ENCODE data around the gene HVCN1. TPM values are rescaled to one million over a fixed set of nuclear protein-coding genes. Genes with fewer than 3 reads are reported as not detected.

HVCN1 gene
- total and polyA plus RNA-seq, 3 experiments from 2014 or later: 17.6 to 20.2 (median 18.5) TPM

DNA sequence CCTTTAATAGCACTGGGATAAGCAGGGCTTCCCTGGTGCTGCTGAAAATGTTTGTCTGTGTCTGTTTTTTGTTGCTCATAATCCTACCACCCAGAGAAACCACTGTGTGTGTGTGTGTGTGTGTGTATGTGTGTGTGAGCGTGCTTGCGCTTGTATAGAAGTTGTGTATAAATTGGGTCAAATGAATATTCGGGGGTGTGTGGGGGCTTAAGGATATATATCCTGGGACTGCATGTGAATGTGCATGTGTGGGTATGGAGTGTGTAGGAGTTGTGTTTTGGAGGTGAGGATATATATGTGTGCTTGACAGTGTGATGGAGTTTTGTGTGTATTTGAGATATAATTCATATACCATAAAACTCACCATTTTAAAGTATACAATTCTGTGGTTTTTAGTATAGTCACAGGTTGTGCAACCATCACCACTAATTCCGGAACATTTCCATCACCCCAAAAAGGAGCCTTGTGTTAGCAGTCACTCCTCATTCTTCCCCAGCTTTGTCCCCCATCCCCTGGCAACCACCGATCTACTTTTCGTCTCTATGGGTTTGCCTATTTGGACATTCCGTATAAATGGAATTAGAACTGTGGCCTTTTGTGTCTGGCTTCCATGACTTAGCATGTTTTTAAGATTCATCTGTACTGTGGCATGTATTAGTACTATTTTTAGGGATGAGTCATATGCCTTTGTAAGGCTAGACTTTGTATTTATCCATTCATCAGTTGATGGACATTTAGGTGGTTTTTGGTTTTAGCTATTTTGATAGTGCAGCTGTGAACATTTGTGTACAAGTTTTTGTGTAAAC lies 49.4 kb downstream of the HVCN1 start:
- no peaks in the 10 kb centered on the region for H3K27me3 ChIP-seq (ENCODE audit: insufficient read depth, low read length, poor library complexity, severe bottlenecking)
- no peaks in the 10 kb centered on the region for H3K9me3 ChIP-seq (ENCODE audit: low read length)
- no peak for DNase-seq
- Mint-ChIP-seq H3K27me3 (no peaks in the 10 kb centered on the region), H3K27ac (no peak overlapping the region), H3K36me3 (peaks cover 0 to 7% (median 0%) of the 10 kb centered on the region in 3 donors), H3K4me3 (no peak overlapping the region), H3K4me1 (no peaks in the 10 kb centered on the region), H3K9me3 (no peaks in the 10 kb centered on the region)
- ChIA-PET CTCF (no interaction called here), POLR2A (interaction anchor here (0.6 kb wide), 1 partner anchor 26 kb away, joined by 3 read pairs; no protein-coding TSS in a partner anchor)
- no peaks in the 10 kb centered on the region for H3K36me3 ChIP-seq (ENCODE audit: insufficient read depth, low read length)
- H3K4me3 ChIP-seq (ENCODE audit: low read length): no peak overlapping the region
- H3K4me1 ChIP-seq (ENCODE audit: insufficient read depth, low read length): no peaks in the 10 kb centered on the region
- no peak overlapping the region for H3K27ac ChIP-seq (ENCODE audit: low read depth, low read length)

DNA sequence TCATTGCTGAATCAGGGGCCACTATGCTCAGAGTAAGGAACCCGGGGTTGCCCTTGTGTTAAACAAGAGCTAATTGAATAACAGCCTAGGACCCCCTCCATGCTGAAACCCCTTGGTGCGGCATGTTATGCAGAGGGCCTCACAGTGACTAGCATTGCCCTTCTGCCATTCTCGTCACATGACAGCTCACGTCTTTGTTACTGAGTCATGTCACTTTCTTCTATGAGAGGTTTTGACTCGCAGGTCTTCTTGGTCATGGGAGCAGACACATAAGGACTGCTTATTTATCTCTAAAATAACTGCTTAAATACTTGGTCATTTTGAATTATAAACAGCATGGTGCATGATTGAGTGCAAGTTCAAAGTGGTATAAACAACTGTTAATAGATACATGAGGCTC lies 50.1 kb downstream of the HVCN1 start:
- H3K4me1 ChIP-seq (ENCODE audit: insufficient read depth, low read length): no peaks in the 10 kb centered on the region
- H3K36me3 ChIP-seq (ENCODE audit: insufficient read depth, low read length): no peaks in the 10 kb centered on the region
- H3K27me3 ChIP-seq (ENCODE audit: insufficient read depth, low read length, poor library complexity, severe bottlenecking): no peaks in the 10 kb centered on the region
- no peak overlapping the region for H3K4me3 ChIP-seq (ENCODE audit: low read length)
- DNase-seq: no peak
- Mint-ChIP-seq H3K4me1 (no peaks in the 10 kb centered on the region), H3K9me3 (no peaks in the 10 kb centered on the region), H3K36me3 (peaks cover 0 to 4% (median 0%) of the 10 kb centered on the region in 3 donors), H3K4me3 (no peak overlapping the region), H3K27ac (no peak overlapping the region), H3K27me3 (no peaks in the 10 kb centered on the region)
- POLR2A ChIA-PET: no interaction called here
- CTCF ChIA-PET: interaction anchor here (2.1 kb wide), 1 partner anchor 189 kb away, joined by 4 read pairs; the partner anchor contains the start of gene ARPC3
- H3K27ac ChIP-seq (ENCODE audit: low read depth, low read length): no peak overlapping the region
- no peaks in the 10 kb centered on the region for H3K9me3 ChIP-seq (ENCODE audit: low read length)

DNA sequence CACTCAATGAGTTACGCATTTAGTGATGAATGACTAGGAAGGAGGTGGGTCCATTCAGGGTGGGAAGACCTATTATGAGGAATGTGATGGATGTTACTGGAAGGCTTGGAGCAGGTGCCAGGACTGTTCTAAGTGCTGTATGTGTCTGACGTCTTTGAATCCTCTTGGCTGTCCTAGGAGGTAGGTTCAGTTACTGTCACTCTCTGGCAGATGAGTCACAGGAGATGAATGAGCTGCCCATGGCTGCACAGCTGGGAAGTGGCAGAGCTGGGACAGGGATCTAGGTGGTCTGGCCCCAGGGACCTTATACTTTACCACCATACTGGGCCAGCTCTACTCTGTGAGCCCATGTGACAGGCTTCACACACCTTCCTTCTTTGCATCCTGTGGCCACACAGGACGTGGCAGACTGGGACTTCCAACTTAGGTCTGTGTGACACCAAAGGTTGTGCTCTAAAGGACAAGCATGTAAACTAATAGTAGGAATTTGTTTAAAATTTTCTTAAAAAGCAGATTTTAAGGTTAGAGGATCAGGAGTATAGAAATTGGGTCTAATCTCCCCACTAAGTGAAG lies 51.0 kb downstream of the HVCN1 start:
- no peak for DNase-seq
- H3K27ac Mint-ChIP-seq: no peak overlapping the region
- Histone ChIP-seq H3K9me3 (ENCODE audit: low read length) (no peaks in the 10 kb centered on the region), H3K36me3 (ENCODE audit: insufficient read depth, low read length) (no peaks in the 10 kb centered on the region), H3K4me3 (ENCODE audit: low read length) (no peak overlapping the region), H3K4me1 (ENCODE audit: insufficient read depth, low read length) (no peaks in the 10 kb centered on the region), H3K27me3 (ENCODE audit: insufficient read depth, low read length, poor library complexity, severe bottlenecking) (no peaks in the 10 kb centered on the region), H3K27ac (ENCODE audit: low read depth, low read length) (no peak overlapping the region)
- no peak overlapping the region for H3K4me3 Mint-ChIP-seq
- H3K36me3 Mint-ChIP-seq: peaks cover 0 to 4% (median 0%) of the 10 kb centered on the region in 3 donors
- H3K4me1 Mint-ChIP-seq: no peaks in the 10 kb centered on the region
- CTCF ChIA-PET: interaction anchor here (2.1 kb wide), 1 partner anchor 188 kb away, joined by 4 read pairs; the partner anchor contains the start of gene ARPC3
- no peaks in the 10 kb centered on the region for H3K9me3 Mint-ChIP-seq
- POLR2A ChIA-PET: no interaction called here
- no peaks in the 10 kb centered on the region for H3K27me3 Mint-ChIP-seq

DNA sequence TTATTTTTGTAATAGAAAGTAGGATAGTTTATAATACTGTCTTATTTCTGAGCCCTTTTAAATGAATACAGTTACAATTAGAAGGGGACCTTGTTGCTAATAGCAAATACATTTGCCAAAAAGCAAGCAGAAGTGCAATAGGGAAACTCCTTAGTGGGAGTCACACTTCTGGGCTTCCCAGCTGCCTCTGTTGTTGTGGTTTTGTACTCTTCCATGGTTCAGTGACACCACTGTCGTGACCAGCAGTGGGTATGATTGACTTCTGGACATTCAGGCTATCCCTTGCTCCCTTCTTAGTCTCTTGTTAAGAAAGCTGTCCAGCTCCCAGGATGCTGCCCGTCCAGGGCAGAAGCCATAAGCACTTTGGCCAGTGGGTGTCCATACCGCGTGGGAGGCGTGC lies 52.4 kb downstream of the HVCN1 start:
- no peaks in the 10 kb centered on the region for H3K27me3 ChIP-seq (ENCODE audit: insufficient read depth, low read length, poor library complexity, severe bottlenecking)
- H3K27me3 Mint-ChIP-seq: no peaks in the 10 kb centered on the region
- no peaks in the 10 kb centered on the region for H3K36me3 ChIP-seq (ENCODE audit: insufficient read depth, low read length)
- ChIA-PET CTCF (no interaction called here), POLR2A (interaction anchor here (0.6 kb wide), 1 partner anchor 205 kb away, joined by 5 read pairs; no protein-coding TSS in a partner anchor)
- no peak for DNase-seq
- H3K9me3 Mint-ChIP-seq: no peaks in the 10 kb centered on the region
- H3K4me1 Mint-ChIP-seq: no peaks in the 10 kb centered on the region
- peaks cover 0 to 4% (median 0%) of the 10 kb centered on the region in 3 donors for H3K36me3 Mint-ChIP-seq
- no peak overlapping the region for H3K4me3 Mint-ChIP-seq
- H3K9me3 ChIP-seq (ENCODE audit: low read length): no peaks in the 10 kb centered on the region
- no peak overlapping the region for H3K27ac ChIP-seq (ENCODE audit: low read depth, low read length)
- H3K27ac Mint-ChIP-seq: no peak overlapping the region
- no peaks in the 10 kb centered on the region for H3K4me1 ChIP-seq (ENCODE audit: insufficient read depth, low read length)
- H3K4me3 ChIP-seq (ENCODE audit: low read length): no peak overlapping the region

DNA sequence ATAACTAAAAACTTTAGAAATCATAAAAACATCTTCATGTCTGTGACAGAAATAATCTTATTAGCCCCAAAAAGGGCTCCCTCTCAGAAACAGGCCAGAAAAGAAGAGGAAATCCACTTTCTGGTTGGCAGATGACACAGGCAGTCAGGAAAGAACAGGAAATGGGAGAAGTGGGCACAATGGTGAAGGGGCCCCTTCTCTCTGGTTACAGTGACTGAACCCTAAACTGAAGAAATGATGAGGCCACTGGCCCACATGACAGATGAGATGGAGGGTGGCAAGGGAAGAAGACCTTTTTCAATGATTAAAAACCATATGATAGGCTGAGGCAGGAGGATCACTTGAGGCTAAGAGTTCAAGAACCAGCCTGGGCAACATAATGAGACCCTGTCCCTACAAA lies 53.9 kb downstream of the HVCN1 start:
- Mint-ChIP-seq H3K4me3 (no peak overlapping the region), H3K27ac (peak overlapping the region in 1 of 8 donors; percentile 76), H3K27me3 (no peaks in the 10 kb centered on the region), H3K9me3 (no peaks in the 10 kb centered on the region), H3K36me3 (peaks cover 0 to 3% (median 0%) of the 10 kb centered on the region in 3 donors), H3K4me1 (no peaks in the 10 kb centered on the region)
- H3K36me3 ChIP-seq (ENCODE audit: insufficient read depth, low read length): no peaks in the 10 kb centered on the region
- no peak overlapping the region for H3K4me3 ChIP-seq (ENCODE audit: low read length)
- ChIA-PET CTCF (no interaction called here), POLR2A (no interaction called here)
- DNase-seq: no peak
- H3K27ac ChIP-seq (ENCODE audit: low read depth, low read length): no peak overlapping the region
- no peaks in the 10 kb centered on the region for H3K27me3 ChIP-seq (ENCODE audit: insufficient read depth, low read length, poor library complexity, severe bottlenecking)
- no peaks in the 10 kb centered on the region for H3K9me3 ChIP-seq (ENCODE audit: low read length)
- H3K4me1 ChIP-seq (ENCODE audit: insufficient read depth, low read length): no peaks in the 10 kb centered on the region

DNA sequence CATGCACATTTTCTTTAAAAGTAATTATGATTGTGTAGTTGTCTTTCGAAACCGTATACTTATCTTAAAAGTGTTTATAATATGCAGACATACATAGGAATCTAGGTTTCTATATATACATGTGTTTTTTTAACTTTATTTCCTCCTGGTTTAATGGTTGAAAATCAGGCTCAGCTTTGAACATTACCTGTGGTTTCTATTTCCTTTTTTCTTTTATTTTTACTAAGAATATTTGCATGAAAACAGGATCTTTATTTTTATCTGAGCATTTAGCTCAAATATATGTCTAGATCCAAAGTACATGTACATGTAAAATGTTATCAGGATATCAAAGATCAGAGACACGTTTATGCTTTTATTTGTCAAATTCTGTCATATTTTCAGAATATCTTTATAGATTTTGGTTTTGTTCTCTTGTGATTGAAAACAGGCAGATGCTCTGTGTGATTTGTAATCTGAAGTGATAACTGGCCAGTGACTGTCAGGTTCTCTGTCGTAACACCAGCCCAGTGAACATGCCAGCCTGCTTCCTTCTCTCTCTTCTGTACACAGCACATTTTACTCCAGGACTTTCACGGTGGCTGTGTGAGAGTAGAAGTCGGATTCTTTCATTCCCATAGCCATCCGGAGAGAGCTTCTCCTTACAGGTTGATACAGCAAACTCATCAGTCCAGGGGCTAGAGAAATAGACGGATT lies 61.3 kb downstream of the HVCN1 start:
- Mint-ChIP-seq H3K9me3 (no peaks in the 10 kb centered on the region), H3K27ac (peak overlapping the region in 3 of 8 donors; percentile 40 to 47 (median 42)), H3K27me3 (no peaks in the 10 kb centered on the region), H3K36me3 (peaks cover 0 to 13% (median 2%) of the 10 kb centered on the region in 3 donors), H3K4me3 (no peak overlapping the region), H3K4me1 (peaks cover 4 to 8% (median 4%) of the 10 kb centered on the region in 3 donors)
- H3K27me3 ChIP-seq (ENCODE audit: insufficient read depth, low read length, poor library complexity, severe bottlenecking): no peaks in the 10 kb centered on the region
- no peak for DNase-seq
- no peak overlapping the region for H3K4me3 ChIP-seq (ENCODE audit: low read length)
- H3K36me3 ChIP-seq (ENCODE audit: insufficient read depth, low read length): no peaks in the 10 kb centered on the region
- POLR2A ChIA-PET: no interaction called here
- CTCF ChIA-PET: interaction anchor here (1.8 kb wide), 1 partner anchor 29 kb away, joined by 6 read pairs; no protein-coding TSS in a partner anchor
- H3K4me1 ChIP-seq (ENCODE audit: insufficient read depth, low read length): peaks cover 8% of the 10 kb centered on the region
- no peaks in the 10 kb centered on the region for H3K9me3 ChIP-seq (ENCODE audit: low read length)
- H3K27ac ChIP-seq (ENCODE audit: low read depth, low read length): no peak overlapping the region

DNA sequence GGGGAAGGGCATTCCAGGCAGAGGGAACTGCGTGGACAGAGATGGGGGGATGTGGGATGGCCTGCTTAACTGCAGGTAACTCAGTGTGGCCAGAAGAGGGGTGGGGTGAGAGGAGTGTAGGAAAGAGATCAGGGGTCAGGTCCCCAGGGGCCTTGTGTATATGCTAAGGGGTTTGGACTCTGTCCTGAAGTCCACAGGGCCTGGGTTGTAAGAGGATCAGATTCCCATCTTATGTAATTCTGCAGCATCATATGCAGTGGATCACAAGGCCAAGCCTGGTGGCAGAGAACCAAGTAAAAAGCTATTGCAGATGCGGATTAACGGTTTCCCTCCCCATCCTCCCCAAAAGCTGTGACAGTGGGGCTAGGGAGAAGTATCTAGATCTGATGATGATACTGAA lies 66.3 kb downstream of the HVCN1 start:
- H3K27ac Mint-ChIP-seq: no peak overlapping the region
- CTCF ChIA-PET: no interaction called here
- no peaks in the 10 kb centered on the region for H3K27me3 Mint-ChIP-seq
- no peaks in the 10 kb centered on the region for H3K36me3 Mint-ChIP-seq
- H3K4me1 ChIP-seq (ENCODE audit: insufficient read depth, low read length): peaks cover 4% of the 10 kb centered on the region
- H3K36me3 ChIP-seq (ENCODE audit: insufficient read depth, low read length): no peaks in the 10 kb centered on the region
- no peaks in the 10 kb centered on the region for H3K9me3 ChIP-seq (ENCODE audit: low read length)
- H3K27me3 ChIP-seq (ENCODE audit: insufficient read depth, low read length, poor library complexity, severe bottlenecking): no peaks in the 10 kb centered on the region
- no peak overlapping the region for H3K4me3 ChIP-seq (ENCODE audit: low read length)
- H3K4me3 Mint-ChIP-seq: no peak overlapping the region
- POLR2A ChIA-PET: no interaction called here
- no peak for DNase-seq
- peaks cover 0 to 2% (median under 1%) of the 10 kb centered on the region in 3 donors for H3K4me1 Mint-ChIP-seq
- no peak overlapping the region for H3K27ac ChIP-seq (ENCODE audit: low read depth, low read length)
- H3K9me3 Mint-ChIP-seq: no peaks in the 10 kb centered on the region

DNA sequence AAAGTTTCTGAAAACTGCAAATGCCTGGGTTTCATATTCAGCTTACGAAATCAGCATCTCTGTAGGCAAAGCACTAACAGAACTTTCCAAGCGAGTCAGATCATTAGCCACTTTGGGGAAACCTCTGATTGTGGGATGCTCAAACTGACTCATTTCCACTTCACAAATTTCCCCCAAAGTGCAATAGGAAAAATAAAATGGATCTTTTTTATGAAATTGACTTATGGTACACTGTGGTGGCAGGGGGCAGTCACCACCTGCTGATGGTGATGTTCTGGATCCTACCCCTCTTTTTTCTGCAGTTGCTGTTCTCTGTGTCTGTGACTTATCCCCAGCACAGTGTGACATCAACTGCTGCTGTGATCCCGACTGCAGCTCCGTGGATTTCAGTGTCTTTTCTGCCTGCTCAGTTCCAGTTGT lies 69.4 kb downstream of the HVCN1 start:
- H3K27ac ChIP-seq (ENCODE audit: low read depth, low read length): no peak overlapping the region
- ChIA-PET CTCF (interaction anchor here (0.5 to 0.9 kb wide), 2 partner anchors 20 to 527 kb away, joined by 3 read pairs; no protein-coding TSS in a partner anchor), POLR2A (no interaction called here)
- H3K27me3 ChIP-seq (ENCODE audit: insufficient read depth, low read length, poor library complexity, severe bottlenecking): no peaks in the 10 kb centered on the region
- no peak overlapping the region for H3K4me3 ChIP-seq (ENCODE audit: low read length)
- DNase-seq: no peak
- no peak overlapping the region for H3K4me3 Mint-ChIP-seq
- peaks cover 0 to 5% (median under 1%) of the 10 kb centered on the region in 3 donors for H3K4me1 Mint-ChIP-seq
- no peaks in the 10 kb centered on the region for H3K9me3 ChIP-seq (ENCODE audit: low read length)
- H3K27me3 Mint-ChIP-seq: no peaks in the 10 kb centered on the region
- no peaks in the 10 kb centered on the region for H3K36me3 ChIP-seq (ENCODE audit: insufficient read depth, low read length)
- no peaks in the 10 kb centered on the region for H3K9me3 Mint-ChIP-seq
- H3K4me1 ChIP-seq (ENCODE audit: insufficient read depth, low read length): peaks cover 5% of the 10 kb centered on the region
- no peak overlapping the region for H3K27ac Mint-ChIP-seq
- no peaks in the 10 kb centered on the region for H3K36me3 Mint-ChIP-seq

All from CD8-positive, alpha-beta memory T cell (primary cell).